ACHN (cell line): ENCODE results near the gene TIMMDC1.
A peak's percentile ranks its signal among the peaks of the same experiment; 100 is the strongest.
"Not testable (repeated sequence)": the region's sequence is repeated elsewhere in the genome, so short reads cannot be mapped to it uniquely, and the experiment has no call there.

Experiments
- DNase-seq: peaks from one replicate; pipeline ENCODE4 v3.0.0-alpha.2; 2015
- in situ Hi-C: cut with HindIII; loops from 2 replicates; pipeline ENCODE4 v1.10.0; 2017; ENCODE audit warnings: low sequenced_read_pairs, low pct_ligation_motif_present, low pct_unique_long_range_greater_than_20kb

TIMMDC1 gene

DNA sequence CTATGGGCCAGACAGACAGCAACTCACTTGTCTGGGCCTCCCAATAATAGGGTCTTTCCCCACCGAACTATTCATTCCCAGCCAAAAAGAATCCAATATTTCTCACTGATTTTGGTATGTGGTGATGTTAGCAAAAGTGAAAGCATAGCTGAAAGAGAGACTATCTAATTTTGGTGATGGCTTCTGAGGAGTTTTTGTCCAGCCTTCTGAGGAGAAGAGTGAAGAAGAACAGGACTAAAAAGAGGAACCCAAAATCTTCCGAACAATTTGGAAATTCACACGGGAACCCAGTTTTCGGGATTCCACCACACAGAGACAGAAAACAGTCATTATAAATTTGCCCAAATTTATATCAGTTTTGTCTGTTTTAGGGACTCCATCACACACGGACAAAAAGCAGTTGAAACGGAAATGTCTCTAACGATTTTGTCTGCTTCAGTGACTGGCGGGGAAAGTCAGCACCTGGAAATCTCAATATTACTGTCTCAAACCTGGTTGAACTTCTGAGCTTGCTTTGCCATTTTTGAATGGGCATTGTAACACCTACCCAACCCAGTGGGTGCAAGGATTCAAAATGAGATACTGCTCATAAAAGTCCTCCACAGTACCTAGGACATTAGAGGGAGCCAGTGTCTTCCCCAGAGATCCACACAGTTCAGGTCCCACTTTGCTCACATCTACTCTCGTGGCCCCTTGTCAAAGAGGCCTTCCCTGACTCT, 52.0 kb downstream of the TIMMDC1 start:
- no peak for DNase-seq
- in situ Hi-C loops = no loop called here

DNA sequence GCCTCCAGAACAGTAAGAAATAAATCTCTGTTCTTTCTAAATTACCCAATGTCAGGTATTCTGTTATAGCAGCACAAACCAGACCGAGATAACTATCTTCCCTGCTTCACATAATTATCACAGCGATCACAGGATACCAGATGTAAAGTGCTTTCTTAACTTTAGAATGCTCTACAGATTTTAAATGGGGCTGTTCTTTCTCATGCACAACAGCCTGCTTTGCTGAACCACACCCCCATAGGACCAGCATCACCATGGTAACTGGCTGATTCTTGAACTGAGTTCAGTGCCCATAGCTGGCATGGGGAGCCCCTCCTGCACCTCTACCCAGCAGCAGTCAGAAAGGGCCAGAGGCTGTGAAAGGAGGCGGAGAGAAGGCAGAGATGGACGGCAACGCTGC, 53.3 kb downstream of the TIMMDC1 start:
- no peak for DNase-seq
- in situ Hi-C loops = no loop called here

DNA sequence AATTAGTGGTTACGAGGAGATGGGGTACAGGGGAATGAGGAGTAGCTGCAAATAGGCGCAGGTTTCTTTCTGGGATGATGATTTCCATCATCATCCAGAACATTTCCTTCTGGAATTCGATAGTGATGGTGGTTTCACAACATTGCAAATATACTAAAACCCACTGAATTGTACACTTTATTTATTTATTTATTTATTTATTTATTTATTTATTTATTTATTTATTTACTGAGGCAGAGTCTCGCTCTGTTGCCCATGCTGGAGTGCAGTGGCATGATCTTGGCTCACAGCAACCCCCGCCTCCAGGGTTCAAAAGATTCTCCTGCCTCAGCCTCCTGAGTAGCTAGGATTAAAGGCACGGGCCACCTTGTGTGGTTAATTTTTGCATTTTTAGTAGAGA, 54.6 kb downstream of the TIMMDC1 start:
- in situ Hi-C loops, DNase-seq: not testable (repeated sequence)

DNA sequence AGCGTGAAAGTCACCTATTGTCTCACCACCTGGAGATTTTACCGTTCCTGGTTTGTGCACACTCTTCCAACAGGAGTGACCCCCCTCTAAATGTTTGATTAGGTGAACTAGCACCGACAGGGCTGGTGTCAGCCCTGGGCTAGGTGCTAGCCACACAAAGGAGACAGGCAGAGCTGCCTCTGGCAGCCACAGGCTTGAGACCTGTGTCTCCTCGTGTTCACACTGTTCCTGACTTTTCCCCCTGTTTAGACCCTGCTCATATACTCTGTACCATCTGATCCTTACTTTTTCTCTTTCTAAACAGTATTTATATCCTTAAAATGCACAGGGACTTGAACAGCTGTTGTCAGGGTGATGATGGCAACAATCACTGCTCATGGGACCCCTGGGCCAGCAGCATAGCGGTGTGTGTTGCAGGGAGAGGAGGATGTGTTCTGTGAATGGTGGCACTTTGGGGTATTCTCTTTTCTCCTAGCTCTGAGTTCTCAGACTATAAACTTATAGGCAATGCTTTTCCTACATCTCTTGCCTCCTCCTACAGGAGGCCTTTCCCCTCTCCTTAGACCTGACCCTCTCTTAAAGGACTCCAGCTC, 55.6 kb downstream of the TIMMDC1 start:
- DNase-seq = no peak
- in situ Hi-C loops = no loop called here

DNA sequence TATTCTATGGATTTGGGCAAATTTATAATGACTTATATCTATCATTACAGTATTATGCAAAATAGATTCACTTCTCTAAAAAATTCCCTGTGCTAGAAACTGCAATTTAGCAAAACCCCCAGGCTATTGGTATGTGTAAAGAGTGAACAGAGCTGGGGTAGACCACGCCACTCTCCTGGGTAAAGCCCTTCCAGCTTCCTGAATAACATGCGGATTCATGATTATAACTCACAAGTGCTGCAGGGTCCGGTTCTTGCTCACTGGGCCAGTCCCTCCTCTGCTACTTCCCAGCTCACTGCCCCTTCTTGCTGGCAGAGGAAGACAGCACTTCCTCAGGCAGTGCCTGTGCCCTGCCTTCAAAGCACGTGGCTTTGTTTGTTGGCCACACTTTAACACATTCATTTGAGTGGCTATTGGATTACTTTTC, 57.0 kb downstream of the TIMMDC1 start:
- in situ Hi-C loops = no loop called here
- no peak for DNase-seq

DNA sequence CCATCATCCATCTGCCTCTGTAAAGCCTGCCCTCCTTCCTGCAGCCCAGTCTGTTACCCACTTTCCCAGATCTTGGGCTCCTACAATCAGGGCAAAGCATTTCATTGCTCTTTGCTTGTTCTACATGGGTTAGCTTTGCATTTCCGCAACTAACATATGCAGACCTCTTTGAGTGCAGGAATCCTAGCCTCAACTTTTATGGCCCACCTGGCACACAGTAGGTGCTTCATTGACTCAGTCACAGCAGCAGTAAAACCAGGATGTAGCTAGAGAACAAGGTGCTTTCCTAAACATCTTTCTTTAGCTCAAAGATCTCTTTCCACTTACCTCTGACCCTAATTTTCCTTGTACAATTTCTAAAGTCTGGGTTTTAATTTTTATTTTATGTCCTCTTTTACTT, 57.6 kb downstream of the TIMMDC1 start:
- in situ Hi-C loops = no loop called here
- no peak for DNase-seq

DNA sequence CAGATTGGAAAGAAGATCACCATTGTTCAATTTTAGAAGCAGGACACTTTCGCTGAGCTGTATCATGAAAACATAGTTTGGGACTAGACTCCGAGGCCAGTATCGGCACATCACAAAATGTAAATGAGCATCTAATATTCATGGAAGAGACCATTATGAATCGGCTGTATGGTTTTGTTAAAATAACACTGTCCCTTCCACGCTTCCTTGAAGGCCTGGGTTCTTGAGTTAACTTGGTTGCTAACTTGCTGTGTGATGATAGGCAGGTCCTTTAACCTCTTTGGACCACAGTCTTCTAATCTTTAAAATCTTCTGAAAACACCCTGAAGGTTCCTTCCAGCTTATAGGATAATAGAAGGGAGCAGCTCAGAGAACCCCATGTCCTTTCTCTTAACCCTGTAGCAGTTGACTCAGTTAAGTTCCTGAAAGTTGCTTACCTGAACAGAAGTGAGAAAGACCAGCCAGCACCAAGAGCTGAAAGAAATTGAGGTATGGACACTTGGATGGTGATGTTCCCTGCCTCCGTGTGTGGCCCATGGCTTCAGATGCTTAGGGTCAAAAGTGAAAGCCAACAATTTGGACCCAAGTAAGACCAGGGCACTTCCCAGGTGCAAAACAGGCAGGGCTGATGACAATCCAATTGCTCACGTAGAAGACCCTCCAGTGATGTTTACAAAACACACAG, 59.0 kb downstream of the TIMMDC1 start:
- in situ Hi-C loops = no loop called here
- no peak for DNase-seq

DNA sequence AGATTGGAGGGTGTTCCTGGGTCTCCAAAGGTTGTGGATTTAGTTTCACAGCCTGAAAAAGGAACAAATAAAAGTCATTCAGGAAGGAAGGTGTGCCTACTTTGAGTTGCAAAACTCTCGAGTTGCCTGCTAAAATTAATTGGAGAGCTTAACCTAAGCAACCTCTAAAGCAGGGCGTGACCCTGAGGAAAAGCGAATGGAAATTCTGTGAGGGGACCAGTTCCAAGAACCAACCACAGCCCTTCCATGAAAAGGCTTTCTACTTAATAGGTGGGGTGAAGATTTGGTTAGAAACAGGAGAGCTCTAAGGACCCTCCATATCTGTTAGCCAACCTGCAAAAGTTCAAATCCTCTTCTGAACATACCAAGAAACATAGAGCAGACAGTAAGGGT, 59.5 kb downstream of the TIMMDC1 start:
- in situ Hi-C loops = no loop called here
- DNase-seq = no peak

DNA sequence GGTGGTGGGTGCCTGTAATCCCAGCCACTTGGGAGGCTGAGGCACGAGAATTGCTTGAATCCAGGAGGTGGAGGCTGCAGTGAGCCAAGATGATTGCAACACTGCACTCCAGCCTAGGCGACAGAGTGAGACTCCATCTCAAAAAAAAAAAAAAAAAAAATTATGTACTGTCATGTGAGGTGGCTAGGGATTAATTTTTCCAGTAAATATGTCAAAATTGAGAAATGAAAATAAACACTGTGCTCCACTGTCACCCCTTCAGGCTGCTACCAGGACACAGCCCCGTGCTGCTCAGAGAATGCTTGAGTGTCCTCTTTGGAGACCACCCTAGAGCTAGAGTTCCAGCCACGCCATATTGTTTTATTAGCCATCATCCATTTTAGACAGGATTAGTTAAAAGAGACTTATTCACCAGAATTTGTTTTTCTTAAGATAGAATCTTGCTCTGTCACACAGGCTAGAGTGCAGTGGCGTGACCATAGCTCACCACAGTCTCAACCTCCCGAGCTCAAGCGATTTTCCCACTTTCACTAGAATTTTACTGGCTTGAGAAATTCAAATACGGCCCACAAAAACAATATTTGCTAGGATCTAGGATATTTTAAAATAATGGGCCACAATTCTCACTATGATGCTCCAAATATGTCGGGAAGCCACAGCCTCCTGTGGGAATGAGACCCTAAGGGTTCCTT, 60.4 kb downstream of the TIMMDC1 start:
- DNase-seq = no peak

DNA sequence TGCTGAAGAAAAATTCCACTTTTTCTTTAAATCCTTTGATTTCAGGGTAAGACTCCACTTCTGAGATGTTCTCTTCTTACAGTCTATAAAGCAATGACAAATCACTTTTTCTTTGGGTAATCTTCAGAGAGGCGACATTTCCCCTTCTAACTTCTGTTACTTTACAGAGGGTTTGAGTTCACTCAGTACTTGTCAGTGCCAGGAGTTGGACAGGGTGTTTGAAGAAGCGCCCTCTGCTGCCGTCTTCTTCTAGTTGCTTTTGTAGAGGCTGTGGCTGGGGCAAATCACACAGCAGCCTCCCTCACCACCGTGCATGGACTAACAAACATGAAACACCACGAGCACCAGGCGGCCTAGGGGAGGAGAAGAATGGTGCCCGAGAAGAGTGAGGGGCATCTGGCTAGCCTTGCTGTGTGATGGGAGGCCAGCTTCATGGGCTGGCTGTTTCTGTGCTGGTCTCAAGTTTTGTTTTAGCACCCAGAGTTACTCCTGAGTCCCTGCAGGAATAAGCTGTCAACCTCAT, 61.2 kb downstream of the TIMMDC1 start, which contains the start of gene CD80:
Gene CD80 (minus strand): TSS at position 174 of the 523 bp plus-strand sequence. CDS start 1,886 bp downstream, outside the sequence.
- in situ Hi-C loops = no loop called here
- peak; percentile 48 for DNase-seq

More for the DNA sequence above, 60.4 kb downstream of the TIMMDC1 start:
- in situ Hi-C loops = no loop called here

DNA sequence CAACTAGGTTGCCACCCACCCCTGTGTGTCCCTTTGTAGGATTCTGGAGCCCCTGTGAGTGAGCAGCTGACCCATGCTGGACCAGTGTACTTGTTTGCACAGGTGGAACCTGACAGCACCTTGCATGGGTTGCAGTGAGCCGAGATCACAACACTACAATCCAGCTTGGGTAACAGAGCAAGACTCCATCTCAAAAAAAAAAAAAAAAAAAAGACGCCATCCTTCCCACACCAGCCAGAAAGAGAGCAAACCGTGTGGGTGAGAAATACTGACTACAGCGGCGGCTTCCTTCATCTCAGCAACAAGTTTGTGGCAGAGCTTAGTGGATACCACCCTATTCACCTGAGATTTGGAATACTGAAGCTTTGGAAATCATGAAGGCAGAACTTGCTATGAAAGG, 61.8 kb downstream of the TIMMDC1 start:
- no peak for DNase-seq
- in situ Hi-C loops = no loop called here

DNA sequence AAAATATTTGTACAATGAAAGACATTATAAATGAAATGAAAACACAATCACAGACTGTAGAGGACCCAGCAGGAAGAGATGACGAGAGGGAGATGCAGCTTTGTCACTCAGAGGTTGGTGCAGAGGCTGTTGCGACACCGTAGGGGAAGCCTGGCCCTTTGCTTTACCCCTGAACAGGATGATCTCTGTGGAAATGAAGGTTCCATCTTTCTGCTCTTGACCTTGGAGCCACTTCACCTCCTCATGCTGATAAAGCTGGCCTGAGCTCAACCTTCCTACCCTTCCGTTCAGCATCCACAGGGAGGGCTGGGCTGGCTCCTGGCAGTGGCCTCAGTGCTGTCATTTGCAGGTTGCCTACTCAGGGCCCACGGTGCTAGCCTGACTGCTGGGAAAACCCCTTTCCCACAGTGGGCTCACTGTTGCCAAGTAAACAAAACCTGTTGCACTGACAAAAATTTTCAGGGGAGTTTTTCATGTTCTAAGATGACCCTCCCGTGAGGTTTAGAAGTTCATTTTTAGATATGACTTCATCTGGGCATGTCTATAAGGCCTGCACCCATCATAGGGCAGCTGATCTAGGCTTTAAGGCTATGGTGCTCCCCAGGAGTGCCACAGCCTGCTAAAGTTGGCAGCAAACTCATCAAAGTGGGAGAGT, 64.1 kb downstream of the TIMMDC1 start:
- no peak for DNase-seq
- in situ Hi-C loops = no loop called here

DNA sequence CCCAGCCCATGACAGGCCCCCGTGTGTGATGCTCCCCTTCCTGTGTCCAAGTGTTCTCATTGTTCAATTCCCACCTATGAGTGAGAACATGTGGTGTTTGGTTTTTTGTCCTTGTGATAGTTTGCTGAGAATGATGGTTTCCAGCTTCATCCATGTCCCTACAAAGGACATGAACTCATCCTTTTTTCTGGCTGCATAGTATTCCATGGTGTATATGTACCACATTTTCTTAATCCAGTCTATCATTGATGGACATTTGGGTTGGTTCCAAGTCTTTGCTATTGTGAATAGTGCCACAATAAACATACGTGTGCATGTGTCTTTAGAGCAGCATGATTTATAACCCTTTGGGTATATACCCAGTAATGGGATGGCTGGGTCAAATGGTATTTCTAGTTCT, 65.0 kb downstream of the TIMMDC1 start:
- in situ Hi-C loops, DNase-seq: not testable (repeated sequence)

DNA sequence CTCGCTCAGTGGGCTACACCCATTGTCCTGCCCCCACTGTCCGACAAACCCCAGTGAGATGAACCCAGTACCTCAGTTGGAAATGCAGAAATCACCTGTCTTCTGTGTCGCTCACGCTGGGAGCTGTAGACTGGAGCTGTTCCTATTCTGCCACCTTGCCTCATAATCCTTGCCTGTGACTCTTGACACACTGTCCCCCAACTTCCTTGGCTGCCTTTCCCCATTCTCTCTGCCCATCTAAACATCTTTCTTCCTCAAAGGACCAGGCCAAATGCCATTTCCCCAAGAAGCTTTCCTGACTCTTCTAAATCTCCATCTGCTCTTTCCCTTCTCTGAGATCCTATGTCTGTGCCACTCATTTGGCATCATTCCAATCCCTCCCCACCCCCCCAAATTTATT, 70.8 kb downstream of the TIMMDC1 start:
- in situ Hi-C loops = no loop called here
- DNase-seq = no peak

DNA sequence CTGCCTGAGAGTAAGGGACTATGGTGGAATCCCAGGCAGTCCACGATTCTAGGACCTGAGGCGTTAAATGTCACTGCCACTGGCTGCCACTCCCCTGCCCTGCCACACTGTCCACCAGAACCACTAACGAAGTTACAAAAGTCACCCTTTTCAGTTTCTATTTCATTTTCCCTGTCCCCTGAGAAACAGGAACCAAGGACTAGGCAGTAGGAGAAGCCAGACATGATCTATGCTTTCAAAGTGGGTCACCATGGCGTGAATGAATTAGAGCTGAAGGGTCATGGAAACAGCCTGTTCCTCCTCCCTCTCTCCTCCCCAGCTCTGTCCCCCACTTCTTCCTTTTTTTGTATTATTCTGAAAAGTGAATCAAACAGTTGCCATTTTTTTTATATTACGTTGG, 71.9 kb downstream of the TIMMDC1 start:
- in situ Hi-C loops = no loop called here
- no peak for DNase-seq

DNA sequence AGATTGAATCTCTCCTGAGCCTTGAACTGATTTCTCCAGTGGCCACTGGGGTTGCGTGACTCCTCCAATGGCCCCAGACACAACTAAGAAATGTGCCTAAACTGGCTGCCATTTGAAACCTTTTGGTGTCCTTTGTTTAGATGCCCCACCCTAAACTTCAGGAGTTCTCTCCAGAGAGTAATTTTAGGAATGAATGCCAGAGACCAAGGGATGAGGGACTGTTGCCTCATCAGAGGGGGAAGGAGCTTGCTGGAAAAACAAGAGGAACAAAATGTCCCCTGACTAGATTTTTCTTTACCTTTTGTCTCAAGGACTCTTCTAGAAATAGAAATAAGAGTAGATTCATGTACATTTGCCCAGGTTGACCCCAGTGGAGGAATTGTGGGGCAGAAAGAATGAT, 72.9 kb downstream of the TIMMDC1 start:
- in situ Hi-C loops = no loop called here
- DNase-seq = no peak

DNA sequence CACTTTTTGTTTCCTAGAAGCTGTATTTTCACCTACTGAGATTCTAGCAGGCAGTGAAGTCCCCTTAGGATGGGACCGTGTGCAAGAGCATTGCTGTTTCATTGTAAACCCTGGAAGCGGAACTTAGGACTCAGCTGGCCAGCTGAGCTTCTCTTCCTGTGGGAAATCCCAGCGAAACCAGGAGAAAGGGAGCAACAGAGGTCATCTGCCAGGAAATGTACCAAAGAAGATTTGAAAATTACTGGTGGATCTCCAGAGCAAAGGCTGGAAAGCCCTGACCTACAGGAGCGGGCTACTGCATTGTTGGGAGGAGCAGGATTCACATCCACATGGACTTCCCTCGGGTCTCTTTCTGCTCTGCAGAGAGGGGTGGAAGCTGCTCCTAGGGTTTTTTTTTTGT, 73.3 kb downstream of the TIMMDC1 start:
- no peak for DNase-seq
- in situ Hi-C loops = no loop called here
